ENCODE results near the gene POLR2C.
A peak's percentile ranks its signal among the peaks of the same experiment; 100 is the strongest.

Gene POLR2C

GRCh38 chr16:57504001-57504400, 41.5 kb downstream of the POLR2C start:
- no peak for DNase-seq (ENCODE audit: low read depth)

DNA sequence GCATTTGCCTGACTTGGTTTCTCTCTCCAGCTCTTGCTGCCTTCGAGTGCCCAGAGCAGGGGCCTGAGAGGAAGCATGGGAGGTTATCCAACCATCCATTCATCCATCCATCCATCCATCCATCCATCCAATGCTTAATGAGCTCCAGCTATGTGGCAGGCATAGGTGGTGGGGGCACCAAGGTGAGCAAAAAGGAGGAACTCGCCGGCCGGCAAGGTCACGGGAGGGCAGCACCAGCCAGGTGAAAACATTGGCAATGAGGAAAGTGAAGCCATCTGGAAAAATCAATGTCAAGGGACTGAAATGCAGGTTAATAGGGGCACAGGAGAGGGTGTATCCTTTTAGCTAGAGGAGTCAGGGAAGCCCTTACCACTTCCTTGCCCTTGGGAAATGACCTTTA, 42.0 kb downstream of the POLR2C start:
- DNase-seq (ENCODE audit: low read depth), result no peak

DNA sequence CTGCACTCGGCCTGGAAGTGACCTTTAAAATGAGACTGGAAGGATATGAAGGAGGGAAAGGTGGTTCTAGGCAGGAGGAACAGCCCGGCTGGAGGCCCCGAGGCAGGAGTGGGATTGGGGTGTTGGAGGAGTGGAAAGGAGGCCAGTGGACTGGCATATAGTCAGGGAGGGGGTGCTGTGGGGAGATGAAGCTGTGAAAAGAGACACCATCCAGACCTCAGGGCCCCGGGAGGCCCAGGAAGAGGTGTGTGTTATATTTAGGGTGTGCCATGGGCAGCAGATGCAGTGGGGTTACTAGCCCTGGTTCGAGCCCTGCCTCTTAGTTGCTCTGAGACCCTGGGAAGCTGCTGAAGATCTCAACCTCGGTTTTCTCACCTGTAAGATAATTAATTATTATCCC, 42.7 kb downstream of the POLR2C start:
- DNase-seq (ENCODE audit: low read depth), result no peak

GRCh38 chr16:57507136-57508034, 44.9 kb downstream of the POLR2C start:
- no peak for DNase-seq (ENCODE audit: low read depth)

DNA sequence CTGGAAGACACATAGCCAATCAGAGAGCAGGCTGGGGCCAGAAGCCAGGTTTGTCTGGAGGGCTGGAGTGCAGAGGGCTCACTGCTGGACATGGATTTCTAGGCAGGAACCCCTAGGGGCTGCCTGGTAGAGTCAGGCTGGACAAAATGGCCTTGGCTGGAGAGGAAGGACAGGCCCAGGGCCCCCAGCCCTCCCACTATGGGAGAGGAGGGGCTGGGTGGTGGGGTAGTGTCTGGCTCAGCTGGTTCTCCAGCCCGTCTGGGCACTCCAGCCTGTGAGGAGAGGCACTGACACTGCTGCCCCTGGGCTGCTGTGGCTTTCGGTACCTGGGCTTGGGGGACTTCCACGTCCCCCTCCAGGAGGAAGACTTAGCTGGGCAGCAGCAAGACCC, 45.6 kb downstream of the POLR2C start:
- no peak for DNase-seq (ENCODE audit: low read depth)

DNA sequence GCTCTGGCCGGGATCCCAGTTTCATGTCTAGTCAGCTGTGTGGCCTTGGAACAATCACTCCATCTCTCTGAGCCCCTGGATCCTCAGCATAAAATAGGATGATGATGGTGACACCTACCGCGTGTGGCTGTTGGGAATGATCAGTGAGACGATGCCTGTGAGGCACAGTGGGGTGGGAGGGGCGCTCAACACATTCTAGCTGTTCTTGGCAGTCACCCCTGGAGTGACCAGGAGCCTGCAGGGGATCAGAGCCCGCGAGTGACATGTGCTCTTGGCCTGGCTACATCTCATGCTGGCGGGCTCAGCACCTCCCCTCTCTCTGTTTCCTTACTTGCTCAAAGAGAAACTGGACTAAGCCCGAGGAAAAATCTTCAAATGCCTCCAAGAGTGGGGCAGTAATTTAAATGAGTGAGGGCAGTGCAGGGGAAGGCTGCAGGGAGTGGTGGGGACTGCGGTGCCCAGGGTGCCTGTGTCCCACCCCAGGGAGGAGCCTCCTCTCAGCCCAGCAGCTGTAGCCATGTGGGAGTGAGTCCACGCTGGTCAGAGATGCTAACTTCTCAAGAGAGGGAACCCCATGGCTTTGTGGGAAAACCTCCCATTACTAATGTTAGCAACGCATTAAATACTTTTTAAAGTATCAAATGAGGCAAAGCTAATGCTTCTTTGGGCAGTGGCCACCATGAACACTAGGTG, 46.9 kb downstream of the POLR2C start:
- DNase-seq (ENCODE audit: low read depth), result no peak

- no peak for DNase-seq (ENCODE audit: low read depth)
Measured at GRCh38 chr16:57510016-57510871, 47.8 kb downstream of the POLR2C start.

DNA sequence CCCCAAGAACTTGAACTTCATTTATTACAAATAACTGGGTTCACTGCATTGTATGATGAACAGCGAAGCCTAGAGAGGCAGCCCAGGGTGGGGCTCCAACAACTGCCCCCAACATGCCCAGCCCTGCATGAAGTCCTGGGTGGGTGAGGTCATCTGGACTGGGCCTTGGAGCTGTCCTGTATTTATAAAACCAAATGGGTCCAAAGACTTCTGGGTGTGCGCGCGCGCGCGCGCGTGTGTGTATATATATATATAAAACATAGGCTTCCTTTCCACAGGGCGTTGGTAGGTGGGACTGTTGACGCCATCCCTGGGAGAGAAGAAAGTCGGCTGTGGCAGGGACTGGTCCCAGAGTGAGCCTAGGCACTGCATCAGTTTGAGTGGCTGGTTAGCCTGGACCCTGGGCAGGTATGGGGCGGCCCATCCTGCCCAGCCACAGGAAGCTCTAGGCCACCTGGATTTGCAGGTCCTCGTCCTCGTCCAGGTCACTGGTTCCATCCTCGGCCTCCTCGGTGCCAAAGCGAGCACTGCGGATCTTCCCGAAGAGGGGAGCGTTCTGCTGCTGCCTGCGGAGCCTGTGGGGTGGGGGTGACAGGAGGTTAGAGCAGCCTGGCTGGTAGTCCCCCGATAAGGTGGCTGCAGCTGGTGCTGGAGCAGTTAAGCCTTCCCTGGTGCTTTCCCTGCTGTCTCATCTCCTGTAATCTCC, 50.0 kb downstream of the POLR2C start:
- DNase-seq (ENCODE audit: low read depth), result no peak

DNA sequence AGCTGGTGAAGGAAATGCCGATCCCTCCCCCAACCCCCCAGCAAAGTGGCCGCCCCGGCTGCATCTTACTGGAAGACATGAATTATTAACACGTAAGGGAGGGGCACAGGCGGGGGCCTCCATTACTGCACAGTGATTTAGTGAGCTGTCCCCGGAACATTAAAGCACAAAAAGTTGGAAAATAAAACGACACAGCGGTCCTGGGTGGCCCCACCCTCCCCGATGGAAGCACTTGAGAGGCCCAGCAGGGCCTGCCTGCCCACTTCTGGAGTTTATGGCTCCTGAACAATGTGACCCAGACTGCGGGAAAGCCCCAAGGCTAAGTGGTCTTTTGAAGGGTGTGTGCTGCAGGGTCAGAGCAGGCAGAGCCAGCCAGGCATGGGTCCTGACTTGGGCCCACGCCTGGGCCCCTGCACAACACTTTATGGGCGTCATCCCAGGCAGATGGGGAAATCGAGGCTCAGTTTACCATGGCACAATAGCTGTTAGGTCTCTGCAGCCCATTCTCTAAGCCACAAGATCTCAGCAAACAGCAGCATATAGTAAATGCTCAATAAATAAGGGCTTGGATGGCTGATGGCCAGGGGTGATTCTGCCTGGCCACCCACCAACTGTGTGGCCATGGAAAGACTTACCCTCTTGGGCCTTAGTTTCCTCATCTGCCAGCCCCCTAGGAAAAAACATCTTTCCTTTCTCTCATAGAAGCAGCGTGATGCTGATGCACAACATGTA, 51.1 kb downstream of the POLR2C start:
- no peak for DNase-seq (ENCODE audit: low read depth)

GRCh38 chr16:57514371-57514770, 51.9 kb downstream of the POLR2C start:
- no peak for DNase-seq (ENCODE audit: low read depth)

GRCh38 chr16:57514791-57515600, 52.5 kb downstream of the POLR2C start:
- DNase-seq (ENCODE audit: low read depth), result no peak

- no peak for DNase-seq (ENCODE audit: low read depth)
Measured at GRCh38 chr16:57516176-57516725, 53.8 kb downstream of the POLR2C start.

- no peak for DNase-seq (ENCODE audit: low read depth)
Measured at GRCh38 chr16:57516773-57517172, 54.3 kb downstream of the POLR2C start.

DNA sequence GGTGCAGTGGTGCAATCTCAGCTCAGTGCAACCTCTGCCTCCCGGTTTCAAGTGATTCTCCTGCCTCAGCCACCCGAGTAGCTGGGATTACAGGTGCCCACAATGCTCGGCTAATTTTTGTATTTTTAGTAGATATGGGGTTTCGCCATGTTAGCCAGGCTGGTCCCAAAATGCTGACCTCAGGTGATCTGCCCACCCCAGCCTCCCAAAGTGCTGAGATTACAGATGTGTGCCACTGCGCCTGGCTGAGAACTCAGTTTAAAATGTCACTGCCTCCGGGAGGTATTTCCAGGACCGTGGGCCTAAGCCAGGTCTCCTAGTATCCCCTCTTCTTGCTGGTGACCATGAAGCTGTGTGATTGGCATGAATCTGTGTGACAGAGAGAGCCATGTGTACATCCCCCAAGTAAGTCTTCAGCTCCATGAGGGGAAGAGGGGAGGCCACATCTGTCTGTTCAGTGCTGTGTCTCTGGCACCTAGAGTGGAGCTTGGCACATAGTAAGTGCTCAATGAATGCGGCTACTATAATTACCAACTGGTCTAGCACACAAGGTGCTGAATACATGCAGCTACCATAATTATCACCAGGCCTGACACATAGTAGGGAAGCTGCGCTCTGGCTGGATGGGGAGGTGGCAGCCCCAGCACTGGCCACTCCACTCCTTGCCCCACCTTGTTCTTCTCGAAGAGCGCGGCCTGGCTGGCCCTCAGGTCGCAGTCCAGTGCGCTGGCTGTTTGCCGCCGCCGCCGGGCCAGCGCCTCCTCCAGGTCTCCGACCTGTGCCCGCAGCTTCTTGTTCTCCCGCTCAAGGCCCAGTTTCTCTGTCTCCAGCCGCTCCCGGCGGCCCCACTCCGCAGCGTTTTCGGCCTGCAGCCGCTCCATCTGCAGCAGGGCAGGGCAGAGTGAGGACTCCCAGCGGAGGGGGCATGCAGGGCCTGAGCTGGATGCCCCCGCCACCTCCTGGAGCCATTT, 55.2 kb downstream of the POLR2C start:
- DNase-seq (ENCODE audit: low read depth), result no peak

DNA sequence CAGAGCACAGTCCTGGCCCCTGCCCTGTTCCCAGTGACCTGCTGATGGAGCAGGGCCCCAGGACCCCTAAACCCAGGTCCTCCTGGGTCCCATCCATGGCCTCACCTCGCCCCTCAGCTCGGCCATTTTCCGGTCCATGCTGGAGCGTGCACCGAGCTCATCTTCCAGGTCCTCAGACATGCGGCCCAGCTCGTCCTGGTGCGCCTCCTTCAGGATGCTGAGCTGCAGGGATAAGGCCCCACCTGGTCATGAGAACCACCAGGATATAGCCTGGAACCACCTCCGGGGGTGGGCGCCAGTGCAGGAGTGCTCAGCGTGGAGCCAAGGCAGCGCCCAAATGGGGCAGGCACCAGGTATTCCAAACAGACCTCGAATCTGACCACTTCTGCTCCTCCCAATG, 56.0 kb downstream of the POLR2C start:
- DNase-seq (ENCODE audit: low read depth), result no peak

- DNase-seq (ENCODE audit: low read depth), result no peak
Measured at GRCh38 chr16:57518922-57519321, 56.4 kb downstream of the POLR2C start.

DNA sequence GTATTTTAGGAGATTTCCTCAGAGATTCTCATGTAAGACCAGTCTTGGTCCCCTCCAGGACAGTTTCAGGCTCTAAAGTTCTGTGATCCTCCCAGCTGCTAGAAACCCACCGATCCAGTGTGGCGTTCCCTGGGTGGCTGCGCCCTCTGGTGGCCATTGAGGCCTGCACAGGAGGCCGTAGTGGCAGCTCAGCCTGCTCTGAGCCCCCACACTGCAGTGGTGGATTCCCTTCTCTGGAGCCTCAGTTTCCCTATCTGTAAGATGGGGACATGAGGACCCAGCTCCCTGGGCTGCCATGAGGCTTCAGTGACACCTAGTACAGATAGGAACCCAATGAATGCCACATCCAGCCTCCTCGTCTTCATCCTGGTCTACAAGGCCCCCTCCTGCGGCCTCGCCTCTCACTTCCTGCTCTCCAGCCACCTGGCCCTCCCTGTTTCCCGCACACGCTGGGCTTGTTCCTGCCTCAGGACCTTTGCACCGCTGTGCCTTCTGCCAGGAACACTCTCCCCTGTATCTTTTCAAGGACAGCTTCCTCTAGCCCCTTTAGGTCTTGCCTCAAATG, 57.4 kb downstream of the POLR2C start:
- peak; percentile 51 for DNase-seq (ENCODE audit: low read depth)

All from T-helper 22 cell (primary cell).